ENCODE measurements around the gene PCNX2.

PCNX2 gene

DNA sequence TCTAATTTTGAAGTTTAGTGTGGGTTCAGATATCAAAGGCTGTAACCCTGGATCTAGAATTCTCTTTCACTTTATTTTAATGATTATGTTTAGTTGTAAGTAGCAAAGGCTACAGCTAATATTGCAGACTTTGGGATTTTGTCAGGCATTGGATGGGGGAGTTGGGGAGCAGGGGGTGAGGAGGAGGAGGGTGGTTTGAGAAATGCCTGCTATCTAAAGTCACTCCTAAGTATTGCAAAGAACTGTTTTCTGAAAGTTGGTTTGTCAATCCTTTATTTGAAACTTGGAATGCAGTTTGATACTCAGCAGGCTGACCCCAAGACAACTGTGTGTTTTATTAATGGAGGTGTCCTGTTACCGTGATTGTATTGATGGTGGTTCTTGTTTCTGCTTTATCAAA, 343.9 kb downstream of the PCNX2 start:
- no peak for DNase-seq

DNA sequence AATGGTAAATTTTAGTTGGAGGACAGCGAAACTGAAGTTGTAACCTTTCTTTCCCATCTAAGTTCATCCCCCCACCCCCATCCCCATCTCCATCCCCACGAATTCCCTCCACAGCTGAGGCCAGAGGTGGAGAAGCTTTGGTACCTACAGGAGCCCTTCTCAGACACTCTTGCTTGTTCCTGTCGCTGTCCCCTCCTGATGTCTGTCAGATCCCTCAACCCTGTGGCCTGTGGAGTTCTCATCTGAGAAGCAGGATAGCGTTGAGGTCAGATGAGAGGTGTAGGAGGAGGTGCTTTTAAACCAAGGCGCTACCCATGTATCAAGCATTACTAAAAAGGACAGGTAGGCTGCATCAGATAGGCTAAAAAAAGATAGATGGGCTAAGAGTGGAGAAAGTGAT, 344.3 kb downstream of the PCNX2 start:
- peak; percentile 3 for DNase-seq

DNA sequence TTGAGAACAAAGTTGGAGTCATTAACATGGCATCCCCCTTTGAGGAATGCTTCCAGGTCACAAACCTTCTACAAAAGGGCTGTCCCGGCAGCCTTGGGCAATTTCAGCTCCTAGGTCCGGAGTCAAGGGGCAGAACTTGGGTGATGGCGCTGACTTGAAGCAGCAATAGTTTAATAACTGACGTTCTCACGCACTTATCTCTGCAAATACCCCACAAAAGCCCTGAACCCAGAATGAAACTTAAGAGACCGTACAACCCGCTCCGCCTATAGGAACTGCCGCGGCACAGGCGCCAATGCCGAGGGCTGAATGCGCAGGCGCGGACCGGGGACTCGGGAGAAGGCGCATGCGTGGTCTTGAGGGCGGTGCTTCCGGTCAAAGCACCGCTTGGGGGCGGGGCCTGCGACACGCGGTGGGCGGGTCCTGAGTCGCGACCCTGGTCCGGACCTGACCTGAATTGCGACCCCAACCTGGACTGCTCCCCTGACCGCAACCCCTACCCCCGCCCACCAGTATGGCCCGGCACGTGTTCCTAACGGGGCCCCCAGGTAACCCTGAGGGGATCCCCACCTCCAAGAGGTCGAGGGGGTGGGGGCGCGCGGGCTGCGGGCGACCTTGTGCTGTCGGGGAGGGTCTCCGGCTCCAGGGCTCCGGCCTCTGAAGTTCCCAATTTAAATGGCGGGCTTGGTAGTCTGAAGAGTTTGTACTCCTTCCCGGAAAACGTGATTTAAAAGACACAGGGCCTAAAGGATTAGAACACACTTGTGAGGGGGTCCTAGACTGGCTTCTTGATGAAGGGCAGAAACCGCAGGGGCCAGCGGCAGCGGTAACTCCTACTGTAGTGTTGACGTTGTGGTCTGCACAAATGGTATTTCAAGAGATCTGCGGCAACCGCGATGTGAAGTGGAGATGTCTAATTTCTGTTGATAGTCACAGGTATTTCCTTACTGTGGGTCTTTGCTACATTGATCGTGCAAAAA, 345.0 kb downstream of the PCNX2 start, which contains the start of gene NTPCR:
Gene NTPCR (plus strand): TSS at position 415 of the 980 bp plus-strand sequence. CDS start 100 bp downstream, at position 515.
- peak; percentile 88 for DNase-seq

DNA sequence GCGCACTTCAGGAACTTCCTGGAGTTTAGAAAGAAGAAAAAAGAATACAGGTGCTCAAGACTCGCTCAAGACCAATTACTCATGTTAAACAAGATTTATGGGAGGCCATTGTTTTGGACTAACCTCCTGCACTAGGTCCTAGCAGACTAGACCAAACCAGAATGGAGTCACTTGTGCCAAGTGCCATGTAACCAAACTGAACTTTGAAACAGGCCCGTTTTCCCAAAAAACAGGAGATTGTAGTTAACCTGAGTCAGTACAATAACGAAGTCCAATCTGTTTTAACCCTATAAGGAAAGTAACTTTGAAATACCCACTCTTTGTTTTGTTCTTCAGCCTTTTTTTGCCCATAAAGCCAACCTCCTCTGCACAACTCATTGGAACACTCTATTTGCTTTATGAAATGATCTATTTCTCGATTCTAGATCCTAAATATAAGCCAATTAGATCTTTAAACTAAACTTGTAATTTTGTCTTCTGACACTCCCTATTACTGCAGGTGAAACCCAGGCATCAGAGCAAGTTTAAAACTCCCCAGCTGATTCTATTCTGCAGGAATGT, 345.8 kb downstream of the PCNX2 start:
- no peak for DNase-seq

DNA sequence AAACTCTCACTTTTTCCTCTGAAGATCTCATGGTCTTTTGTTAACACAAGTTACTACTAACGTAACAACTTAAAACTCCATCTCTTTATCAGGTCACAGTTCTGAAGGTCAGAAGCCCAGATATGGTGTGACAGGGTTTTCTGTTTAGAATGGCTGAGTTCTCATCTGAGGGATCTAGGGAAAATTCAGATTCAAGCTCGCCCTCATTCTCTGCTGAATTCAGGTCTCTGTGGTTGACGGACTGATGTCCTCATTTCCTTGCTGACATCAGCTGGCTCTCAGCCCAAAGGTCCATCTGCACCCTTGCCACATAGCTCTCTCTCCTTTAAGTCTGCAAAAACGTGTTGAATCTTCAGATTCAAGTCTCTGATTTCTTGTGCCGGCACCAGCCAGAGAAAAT, 351.2 kb downstream of the PCNX2 start:
- DNase-seq, result peak; percentile 15

DNA sequence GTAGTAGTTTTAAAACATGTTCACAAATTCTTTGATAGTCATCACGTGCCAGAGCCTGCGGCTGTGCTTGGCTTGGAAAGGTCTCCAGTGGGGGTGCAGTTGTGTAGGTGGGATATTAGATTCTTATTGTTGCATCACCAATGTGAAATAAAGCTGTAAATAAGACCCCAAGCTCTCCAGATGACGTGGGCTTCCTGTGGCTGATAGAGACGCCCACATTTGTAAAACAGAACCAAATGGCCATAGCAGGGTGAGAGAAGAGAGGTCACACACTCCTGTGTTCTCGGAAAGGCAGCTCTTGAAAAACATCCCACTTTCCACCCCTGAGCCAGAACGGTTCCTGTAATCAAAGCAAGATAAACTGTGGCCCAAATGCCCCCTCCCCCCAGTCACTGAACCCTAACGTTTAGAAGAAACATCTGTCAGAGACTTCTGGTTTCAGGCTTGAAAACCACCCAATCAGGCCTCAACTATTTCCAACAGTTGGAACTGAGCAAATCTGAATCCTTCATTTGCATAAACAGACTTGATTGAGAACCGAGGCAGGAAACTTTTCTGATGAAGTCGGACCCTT, 351.8 kb downstream of the PCNX2 start:
- DNase-seq, result no peak

DNA sequence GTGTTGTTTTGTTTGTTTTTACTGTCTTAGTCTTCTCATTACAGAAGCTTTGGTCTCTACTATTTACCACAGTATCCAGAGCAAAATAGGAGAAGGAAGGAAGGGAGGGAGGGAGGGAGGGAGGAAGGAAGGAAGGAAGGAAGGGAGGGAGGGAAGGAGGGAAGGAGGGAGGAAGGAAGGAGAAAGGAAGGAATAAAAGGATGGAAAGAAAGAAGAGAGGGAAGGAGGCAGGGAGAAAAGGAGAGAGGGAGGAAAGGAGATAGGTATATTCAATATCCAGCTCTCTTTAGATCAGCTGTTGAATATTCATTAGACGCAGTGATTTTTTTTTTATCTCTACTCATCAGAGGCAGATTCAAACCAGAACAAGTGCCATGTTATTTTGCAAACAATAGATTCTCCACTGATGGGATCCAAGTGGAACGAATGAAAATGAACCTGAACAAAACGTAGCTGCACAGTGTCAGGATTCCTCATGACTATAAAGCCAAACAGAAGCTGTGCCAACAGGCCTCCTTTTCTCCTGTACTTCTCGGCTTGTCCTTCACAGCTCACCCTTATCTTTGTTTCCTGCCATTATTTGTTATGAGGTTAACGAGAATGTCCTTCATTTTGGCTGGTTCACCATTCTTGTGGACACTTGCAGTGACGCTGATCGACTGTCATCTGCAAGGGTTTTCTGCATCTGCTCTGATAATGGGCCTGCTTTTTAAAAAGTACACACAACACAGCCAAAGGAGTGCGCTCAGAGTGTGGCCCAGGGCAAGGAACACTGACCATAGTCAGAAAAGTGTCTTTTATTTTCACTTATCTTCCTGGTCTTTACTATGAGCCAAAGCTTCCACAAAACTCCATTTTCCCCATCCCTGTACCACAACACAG, 352.9 kb downstream of the PCNX2 start:
- DNase-seq, result no peak

DNA sequence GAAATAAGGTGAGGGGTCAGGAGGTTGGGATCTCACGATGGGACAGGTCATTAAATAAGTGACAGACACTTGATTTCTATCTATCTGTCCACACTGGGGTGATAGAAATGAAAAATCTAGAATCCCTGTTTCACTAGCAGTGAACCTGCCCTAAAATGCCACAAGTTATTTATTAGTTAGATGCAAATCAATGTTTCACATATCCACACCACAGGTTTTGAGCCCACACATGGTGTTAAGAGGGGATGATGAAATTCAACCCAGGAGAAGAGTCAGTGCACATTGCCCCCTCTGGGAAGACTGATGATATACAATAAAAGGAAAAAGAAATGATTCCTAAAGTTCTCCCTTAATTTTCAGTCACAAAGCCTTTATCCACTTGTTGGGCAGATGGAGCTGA, 355.3 kb downstream of the PCNX2 start:
- DNase-seq, result no peak

DNA sequence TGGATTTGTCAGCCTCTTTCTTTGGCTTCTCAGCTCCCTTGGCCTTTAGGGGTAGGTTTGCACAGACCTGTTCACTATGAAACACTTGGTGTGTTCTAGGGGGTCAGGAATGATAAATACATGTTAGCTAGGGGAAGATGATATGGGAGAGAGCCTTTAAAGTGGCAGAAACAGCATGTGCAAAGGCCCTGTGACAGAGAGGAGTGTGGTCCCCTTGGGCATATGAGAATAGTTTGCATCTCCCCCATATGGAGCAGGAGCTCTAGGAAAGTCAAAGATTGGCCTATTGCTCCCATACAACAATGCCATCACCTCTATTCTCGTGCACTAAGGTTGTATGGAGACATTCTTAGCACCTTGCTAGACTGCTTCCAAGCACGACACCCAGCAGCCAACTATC, 355.8 kb downstream of the PCNX2 start:
- DNase-seq, result no peak

DNA sequence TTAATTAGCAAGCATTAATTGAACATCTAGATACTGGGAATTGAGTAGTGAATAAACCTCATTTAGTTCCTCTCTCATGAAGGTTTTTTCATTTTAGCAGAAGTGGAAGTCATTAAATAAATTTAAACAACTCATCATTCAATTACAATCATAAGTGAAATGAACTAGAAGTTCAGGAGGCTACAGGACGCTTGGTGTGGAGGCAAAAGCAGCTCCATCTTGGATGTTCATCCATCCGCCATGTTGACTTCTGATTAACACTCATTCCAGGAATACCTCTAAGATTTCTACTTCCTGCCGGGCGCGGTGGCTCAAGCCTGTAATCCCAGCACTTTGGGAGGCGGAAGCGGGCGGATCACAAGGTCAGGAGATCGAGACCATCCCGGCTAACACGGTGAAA, 356.6 kb downstream of the PCNX2 start:
- DNase-seq, result peak; percentile 6

DNA sequence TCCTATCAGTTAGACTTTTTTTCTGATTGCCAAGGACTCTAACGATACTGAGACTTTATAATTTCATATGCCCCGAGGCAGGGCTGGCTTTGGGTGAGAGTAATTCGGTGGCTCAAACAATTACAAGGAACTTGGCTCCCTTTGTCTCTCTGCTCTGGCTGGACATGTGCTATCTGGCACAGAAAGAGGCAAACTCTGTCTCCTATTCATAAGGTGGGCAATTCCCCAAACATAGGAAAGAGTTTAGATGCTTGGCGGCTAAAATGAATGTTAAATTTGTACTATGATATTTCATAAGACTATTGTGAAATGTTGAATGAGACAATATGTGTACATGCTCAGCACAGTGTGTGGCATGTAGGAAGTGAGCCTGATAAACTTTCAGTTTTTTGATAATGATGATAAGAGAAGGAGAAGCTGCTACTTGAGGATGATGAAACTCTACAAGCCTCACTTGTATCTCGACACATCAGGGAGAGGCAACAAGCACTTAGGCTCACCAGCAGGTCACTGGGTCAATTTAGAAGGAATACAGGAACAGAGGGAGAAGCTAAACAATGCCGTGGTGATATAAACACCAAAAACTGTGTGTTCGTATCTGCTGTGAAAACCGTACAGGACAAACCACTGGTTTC, 357.7 kb downstream of the PCNX2 start:
- peak; percentile 90 for DNase-seq

DNA sequence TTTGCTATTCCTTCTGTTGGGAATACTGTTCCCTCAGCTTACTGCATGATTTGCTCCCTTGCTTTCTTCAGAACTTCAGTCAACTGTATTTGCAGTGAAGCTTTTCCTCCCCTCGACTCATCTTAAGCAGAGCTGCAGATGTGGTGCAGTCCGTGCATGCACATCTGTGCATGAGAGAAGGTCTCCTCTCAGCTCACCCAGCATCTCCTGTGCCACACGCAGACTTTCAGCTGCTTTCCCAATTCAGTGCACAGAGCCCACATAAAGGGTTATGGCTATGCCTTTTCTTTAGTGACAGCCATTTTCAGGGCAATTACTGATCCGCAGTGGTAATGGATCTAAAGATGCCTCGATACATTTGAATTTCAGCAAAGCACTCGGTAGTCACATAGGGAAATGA, 358.6 kb downstream of the PCNX2 start:
- no peak for DNase-seq
